Breast epithelium (tissue), 4 donors: ENCODE results near the gene TPRG1L. TPM values are rescaled to one million over a fixed set of nuclear protein-coding genes. Genes with fewer than 3 reads are reported as not detected.

Experiments used
- DNase-seq, 2 donors: peaks; one replicate each; pipeline ENCODE4 v3.0.0-alpha.2; 2019; ENCODE audit warnings: low spot score in 2 of 2
- H3K27ac ChIP-seq, 2 donors: fragments of 200-600 bp; sonication (generic) in 1 of 2; one replicate each; pipeline ENCODE4 v1.5.1; 2016 to 2019; ENCODE audit warnings: mild to moderate bottlenecking in 1 of 2
- H3K27me3 ChIP-seq, 2 donors: fragments of 200-600 bp; sonication (generic) in 1 of 2; one replicate each; pipeline versions ENCODE4 v1.5.1 to v1.6.0; 2017 to 2019; ENCODE audit warnings: control low read depth in 1 of 2, mild to moderate bottlenecking in 1 of 2
- H3K36me3 ChIP-seq: fragments of 200-600 bp; one replicate; pipeline ENCODE4 v1.5.1; 2019
- H3K4me1 ChIP-seq, 2 donors: fragments of 200-600 bp; sonication (generic); one replicate each; pipeline ENCODE4 v1.5.1; 2016 to 2019; ENCODE audit warnings: control low read depth in 1 of 2
- H3K4me3 ChIP-seq, 3 donors: fragments of 200-600 bp; sonication (generic); 1 replicate in 2 of 3; 2 replicates in 1 of 3; pipeline ENCODE4 v1.5.1; 2016 to 2019; ENCODE audit warnings: mild to moderate bottlenecking in 3 of 3, moderate library complexity in 2 of 3
- H3K9me3 ChIP-seq, 2 donors: fragments of 200-600 bp; sonication (generic) in 1 of 2; one replicate each; pipeline ENCODE4 v1.5.1; 2016 to 2019; ENCODE audit warnings: control low read depth in 1 of 2
- CTCF ChIP-seq, 3 donors: fragments of 450-650 bp; IDR thresholded peaks; one replicate each; pipeline ENCODE4 v1.5.1; 2016 to 2017; ENCODE audit warnings: antibody characterized with exemption in 3 of 3, mild to moderate bottlenecking in 3 of 3, moderate library complexity in 3 of 3
- POLR2A ChIP-seq: fragments of 450-650 bp; IDR thresholded peaks from one replicate; pipeline ENCODE4 v1.6.1; 2016; ENCODE audit warnings: antibody characterized with exemption, mild to moderate bottlenecking, moderate library complexity
- POLR2AphosphoS5 ChIP-seq, 3 donors: sonication (generic); formaldehyde crosslinking; IDR thresholded peaks; one replicate each; pipeline ENCODE4 v1.6.1; 2017; ENCODE audit warnings: antibody characterized with exemption in 3 of 3
- intact Hi-C: fragments of 100-400 bp; cut with DNase I; formaldehyde crosslinking; loops from one replicate; pipeline ENCODE4 v1.15.1; 2023; ENCODE audit warnings: low total_unique reads
- total RNA-seq, 3 donors: library from RNA; depleted of rRNA; stranded (reverse); fragments of >200 nt; gene quantifications; one replicate each; pipeline ENCODE4 v1.1.0, GENCODE V29; 2016

The TPRG1L gene
- total RNA-seq, 3 donors from 2014 or later = 32.4 to 56.8 (median 34.5) TPM

GRCh38 chr1:3651930-3652547, 27.2 kb downstream of the TPRG1L start, which contains the start of gene TP73:
TP73 (plus strand) TSS chr1:3652516; CDS start chr1:3682366, 29,850 bp downstream.
- DNase-seq = no peak
- no peak for TF ChIP-seq POLR2A
- TF ChIP-seq POLR2AphosphoS5 (IDR thresholded peaks at IDR 0.05) = no peak
- TF ChIP-seq CTCF (IDR thresholded peaks at IDR 0.05) = no peak
- Histone ChIP-seq H3K36me3 (no peaks in the 10 kb centered on the region), H3K27me3 (peaks cover 22 to 45% of the 10 kb centered on the region in 2 donors), H3K4me1 (peaks cover 6 to 7% of the 10 kb centered on the region in 2 donors), H3K9me3 (no peaks in the 10 kb centered on the region), H3K4me3 (peak within 1 kb of the TSS; percentile 8 to 96 (median 51)), H3K27ac (no peak within 1 kb of the TSS)
- intact Hi-C loops = no loop called here

DNA sequence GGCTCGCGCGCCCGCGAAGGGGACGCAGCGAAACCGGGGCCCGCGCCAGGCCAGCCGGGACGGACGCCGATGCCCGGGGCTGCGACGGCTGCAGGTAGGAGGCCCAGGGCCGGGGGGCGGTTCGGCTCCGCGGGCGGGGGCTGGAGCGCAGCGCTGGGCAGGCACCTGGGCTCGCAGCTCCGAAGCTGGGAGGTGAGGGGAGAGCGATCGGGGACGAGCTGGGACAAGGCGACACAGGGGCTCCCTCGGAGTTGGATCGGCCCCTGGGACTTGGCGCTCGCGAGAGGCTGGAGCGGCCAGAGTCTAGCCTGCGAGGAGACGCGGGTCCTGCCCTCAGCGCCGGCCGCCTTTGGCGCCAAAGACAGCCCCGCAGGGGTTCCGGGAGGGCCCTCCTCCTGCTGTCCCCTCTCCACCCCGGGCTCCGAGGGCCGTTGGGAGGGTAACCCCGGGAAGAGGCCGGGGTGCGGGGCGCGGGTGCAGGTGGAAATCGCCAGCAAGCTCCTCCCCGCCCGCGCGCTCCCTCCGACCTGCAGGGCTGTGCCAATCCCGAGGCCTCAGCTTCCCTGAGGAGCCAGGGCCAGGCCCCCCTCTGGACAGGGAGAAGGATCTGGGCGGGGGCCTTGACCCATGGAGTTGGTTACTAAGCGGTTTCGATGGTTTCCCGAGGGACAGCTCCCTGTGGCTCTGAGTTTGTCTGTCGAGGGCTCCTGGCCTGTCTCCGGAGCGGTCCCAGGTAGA, 27.9 kb downstream of the TPRG1L start:
- no peaks in the 10 kb centered on the region for H3K9me3 ChIP-seq
- intact Hi-C loops = no loop called here
- TF ChIP-seq POLR2AphosphoS5 (IDR thresholded peaks at IDR 0.05) = no peak
- TF ChIP-seq POLR2A = no peak
- TF ChIP-seq CTCF (IDR thresholded peaks at IDR 0.05) = no peak
- H3K4me1 ChIP-seq = peaks cover 6 to 7% of the 10 kb centered on the region in 2 donors
- peaks cover 22 to 52% of the 10 kb centered on the region in 2 donors for H3K27me3 ChIP-seq
- H3K36me3 ChIP-seq = no peaks in the 10 kb centered on the region
- H3K27ac ChIP-seq = no peak overlapping the region
- H3K4me3 ChIP-seq = peak overlapping the region in 2 of 3 donors; percentile 51 to 96
- no peak for DNase-seq

DNA sequence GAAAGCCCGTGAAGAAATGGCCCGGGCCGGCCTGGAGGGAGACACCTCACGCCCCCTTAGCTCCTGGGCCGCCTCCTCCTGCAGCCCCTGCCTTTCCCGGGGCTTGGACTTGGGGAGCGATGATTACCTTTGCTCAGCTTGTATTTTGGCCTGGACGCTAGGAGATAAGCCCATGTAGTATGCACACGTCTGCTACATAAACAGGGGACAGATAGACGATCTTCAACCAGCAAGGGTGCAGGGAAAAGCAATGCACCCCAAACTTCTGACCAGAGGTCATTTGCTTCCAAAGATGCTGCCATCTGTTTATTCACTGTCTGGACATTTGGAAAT, 28.4 kb downstream of the TPRG1L start:
- TF ChIP-seq POLR2A = no peak
- TF ChIP-seq CTCF (IDR thresholded peaks at IDR 0.05) = no peak
- no peak for TF ChIP-seq POLR2AphosphoS5 (IDR thresholded peaks at IDR 0.05)
- H3K27ac ChIP-seq = no peak overlapping the region
- DNase-seq = no peak
- intact Hi-C loops = no loop called here
- no peaks in the 10 kb centered on the region for H3K36me3 ChIP-seq
- H3K4me3 ChIP-seq = peak overlapping the region in 1 of 3 donors; percentile 51
- H3K27me3 ChIP-seq = peaks cover 22 to 54% of the 10 kb centered on the region in 2 donors
- peaks cover 6 to 7% of the 10 kb centered on the region in 2 donors for H3K4me1 ChIP-seq
- H3K9me3 ChIP-seq = no peaks in the 10 kb centered on the region

GRCh38 chr1:3654549-3655281, 29.9 kb downstream of the TPRG1L start:
- H3K27ac ChIP-seq = no peak overlapping the region
- peak in 1 of 2 donors; percentile 47 for DNase-seq
- H3K4me3 ChIP-seq = no peak overlapping the region
- no peaks in the 10 kb centered on the region for H3K9me3 ChIP-seq
- H3K4me1 ChIP-seq = peaks cover 0 to 7% of the 10 kb centered on the region in 2 donors
- TF ChIP-seq CTCF (IDR thresholded peaks at IDR 0.05) (no peak), POLR2A (no peak), POLR2AphosphoS5 (IDR thresholded peaks at IDR 0.05) (no peak)
- peaks cover 22 to 54% of the 10 kb centered on the region in 2 donors for H3K27me3 ChIP-seq
- intact Hi-C loops = no loop called here
- H3K36me3 ChIP-seq = no peaks in the 10 kb centered on the region
